Right lobe of liver (tissue), 6 donors: ENCODE results near the gene BABAM1. TPM values are rescaled to one million over a fixed set of nuclear protein-coding genes. Genes with fewer than 3 reads are reported as not detected.

Experiments used
- ATAC-seq, 4 donors: fragments of 200-7000 bp; cut with Tn5 transposase; one replicate each; pipeline ENCODE4 v1.9.1; 2020; ENCODE audit warnings: mild to moderate bottlenecking in 4 of 4, moderate library complexity in 4 of 4
- DNase-seq, 3 donors: peaks; one replicate each; pipeline ENCODE4 v3.0.0-alpha.2; 2020
- H3K27ac ChIP-seq, 3 donors: fragments of 200-600 bp; one replicate each; pipeline ENCODE4 v1.8.0; 2022
- H3K27me3 ChIP-seq, 2 donors: fragments of 200-600 bp; one replicate each; pipeline ENCODE4 v1.8.0; 2022
- H3K36me3 ChIP-seq, 4 donors: fragments of 200-600 bp; sonication (generic) in 1 of 4; one replicate each; pipeline versions ENCODE4 v1.5.1 to v1.8.0; 2017 to 2022; ENCODE audit warnings: control low read depth in 1 of 4
- H3K4me1 ChIP-seq, 4 donors: fragments of 200-600 bp; sonication (generic) in 1 of 4; one replicate each; pipeline versions ENCODE4 v1.5.1 to v1.8.0; 2017 to 2022; ENCODE audit warnings: control low read depth in 1 of 4
- H3K4me3 ChIP-seq, 3 donors: fragments of 200-600 bp; one replicate each; pipeline ENCODE4 v1.8.0; 2022
- H3K9me3 ChIP-seq, 4 donors: fragments of 200-600 bp; sonication (generic) in 1 of 4; one replicate each; pipeline versions ENCODE4 v1.5.1 to v1.8.0; 2017 to 2022; ENCODE audit warnings: control low read depth in 1 of 4
- CTCF ChIP-seq, 4 donors: fragments of 200-600 bp in 3 of 4; fragments of 450-650 bp in 1 of 4; IDR thresholded peaks; one replicate each; pipeline versions ENCODE4 v1.5.1 to v1.8.0; 2016 to 2022; ENCODE audit warnings: antibody characterized with exemption in 4 of 4, mild to moderate bottlenecking in 2 of 4
- POLR2A ChIP-seq: fragments of 450-650 bp; IDR thresholded peaks from one replicate; pipeline ENCODE4 v1.6.1; 2017; ENCODE audit warnings: antibody characterized with exemption, mild to moderate bottlenecking
- WGBS: methylation state at CpG from one replicate; pipeline ENCODE4 v1.1.6; 2018; ENCODE audit warnings: low coverage, low lambda C conversion rate; ENCODE audit not compliant: insufficient coverage; ENCODE audit errors: missing lambda C conversion rate; 5-methylcytosine and 5-hydroxymethylcytosine counted together
- intact Hi-C, 2 donors: fragments of 100-400 bp; cut with DNase I; formaldehyde crosslinking; loops; one replicate each; pipeline versions ENCODE4 v1.11.2 to v1.14.1; 2022
- total RNA-seq, 6 experiments: library from RNA; depleted of rRNA in 2 of 6; stranded (reverse); fragments of >200 nt in 2 of 6; fragmentation: NEBNext Ultra II Directional in 3 of 6; extraction: Animal tissue kit (Norgen Biotek cat#: 25700) in 3 of 6; gene quantifications; one replicate each; pipeline versions ENCODE4 v1.1.0 to v1.2.4, GENCODE V29; 2016 to 2023
- donor health status: DM: no; HTN: yes; CAD: no.
- donor health status: DM: no; HTN: no; CAD: no.
- donor health status: DM: no; HTN: no; CAD: no.
- donor health status: DM: no; HTN: yes; CAD: no.
- donor health status: DM: no; HTN: yes; CAD: no.

BABAM1 gene
- total RNA-seq, 6 experiments from 2014 or later, result 29.2 to 51.3 (median 37.9) TPM

GRCh38 chr19:17325881-17326594, 58.8 kb downstream of the BABAM1 start:
- peak; percentile 48 to 69 (median 68) for ATAC-seq
- Histone ChIP-seq H3K4me1 (peaks cover 0 to 30% (median 10%) of the 10 kb centered on the region in 4 donors), H3K4me3 (no peak overlapping the region), H3K9me3 (no peaks in the 10 kb centered on the region), H3K36me3 (no peaks in the 10 kb centered on the region), H3K27me3 (no peaks in the 10 kb centered on the region), H3K27ac (no peak overlapping the region)
- no peak for TF ChIP-seq CTCF (IDR thresholded peaks at IDR 0.05)
- no peak for TF ChIP-seq POLR2A
- DNase-seq, result peak in 1 of 3 donors; percentile 76
- WGBS, result 43% methylated on average over 13 of the region's 17 CpGs
- intact Hi-C loops, result no loop called here

GRCh38 chr19:17326595-17326966, 59.3 kb downstream of the BABAM1 start:
- no peak overlapping the region for H3K27ac ChIP-seq
- H3K9me3 ChIP-seq, result no peaks in the 10 kb centered on the region
- WGBS, result 75% methylated on average over 6 of the region's 11 CpGs
- H3K4me3 ChIP-seq, result no peak overlapping the region
- H3K36me3 ChIP-seq, result no peaks in the 10 kb centered on the region
- no peak for DNase-seq
- no peak for ATAC-seq
- peaks cover 0 to 30% (median 10%) of the 10 kb centered on the region in 4 donors for H3K4me1 ChIP-seq
- H3K27me3 ChIP-seq, result no peaks in the 10 kb centered on the region
- TF ChIP-seq POLR2A, result no peak
- no peak for TF ChIP-seq CTCF (IDR thresholded peaks at IDR 0.05)
- intact Hi-C loops, result no loop called here

- no peak for DNase-seq
- TF ChIP-seq POLR2A (no peak), CTCF (IDR thresholded peaks at IDR 0.05) (no peak)
- WGBS, result 100% methylated on average over 2 of the region's 27 CpGs
- intact Hi-C loops, result no loop called here
- Histone ChIP-seq H3K4me1 (peaks cover 0 to 30% (median 10%) of the 10 kb centered on the region in 4 donors), H3K9me3 (no peaks in the 10 kb centered on the region), H3K27ac (no peak overlapping the region), H3K4me3 (no peak overlapping the region), H3K36me3 (no peaks in the 10 kb centered on the region), H3K27me3 (no peaks in the 10 kb centered on the region)
- no peak for ATAC-seq
Measured at GRCh38 chr19:17327068-17327653, 59.9 kb downstream of the BABAM1 start.

GRCh38 chr19:17327654-17328516, 60.6 kb downstream of the BABAM1 start:
- TF ChIP-seq POLR2A (no peak), CTCF (IDR thresholded peaks at IDR 0.05) (peak in 2 of 4 donors; percentile 7 to 11)
- WGBS, result 33% methylated on average over 26 of the region's 64 CpGs
- intact Hi-C loops, result no loop called here
- Histone ChIP-seq H3K9me3 (no peaks in the 10 kb centered on the region), H3K36me3 (no peaks in the 10 kb centered on the region), H3K4me1 (peaks cover 0 to 30% (median 10%) of the 10 kb centered on the region in 4 donors), H3K27ac (no peak overlapping the region), H3K27me3 (no peaks in the 10 kb centered on the region), H3K4me3 (peak overlapping the region in 2 of 3 donors; percentile 23 to 40)
- DNase-seq (no peak), ATAC-seq (peak; percentile 38 to 66 (median 50))

Other genes starting within 250 kb of the BABAM1 start
- gene CPAMD8, start 240.6 kb upstream of the BABAM1 start, total RNA-seq, result 1 to 10 TPM in 4 of 6 experiments, under 1 TPM in 2; 0.90 to 1.8 (median 1.2) TPM
- 1 to 10 TPM; 3.7 to 8.5 (median 5.8) TPM for gene HAUS8, start 192.0 kb upstream of the BABAM1 start, total RNA-seq
- gene MYO9B, start 191.7 kb upstream of the BABAM1 start, total RNA-seq, result 10 to 100 TPM; 25.4 to 38.7 (median 36.0) TPM
- 10 to 100 TPM; 13.5 to 20.3 (median 18.6) TPM for gene USE1, start 52.1 kb upstream of the BABAM1 start, total RNA-seq
- 10 to 100 TPM; 17.8 to 64.2 (median 31.2) TPM for gene OCEL1, start 41.2 kb upstream of the BABAM1 start, total RNA-seq
- gene NR2F6, start 21.5 kb upstream of the BABAM1 start, total RNA-seq, result 100 to 1,000 TPM in 1 of 6 experiments, 10 to 100 TPM in 5; 48.5 to 105 (median 80.9) TPM
- gene USHBP1, start 2.7 kb upstream of the BABAM1 start, total RNA-seq, result 1 to 10 TPM in 5 of 6 experiments, under 1 TPM in 1; 0.81 to 3.6 (median 1.7) TPM
- gene ANKLE1, start 14.5 kb downstream of the BABAM1 start, total RNA-seq, result under 1 TPM; 0.06 to 0.65 (median 0.37) TPM
- gene ABHD8, start 36.0 kb downstream of the BABAM1 start, total RNA-seq, result 10 to 100 TPM in 5 of 6 experiments, 1 to 10 TPM in 1; 8.3 to 27.3 (median 15.8) TPM
- gene MRPL34, start 38.4 kb downstream of the BABAM1 start, total RNA-seq, result 100 to 1,000 TPM in 4 of 6 experiments, 10 to 100 TPM in 2; 63.5 to 363 (median 122) TPM
- gene DDA1, start 42.1 kb downstream of the BABAM1 start, total RNA-seq, result 10 to 100 TPM; 10.4 to 23.4 (median 14.1) TPM
- 1 to 10 TPM; 5.0 to 8.8 (median 6.6) TPM for gene ANO8, start 67.4 kb downstream of the BABAM1 start, total RNA-seq
- 10 to 100 TPM; 10.3 to 23.6 (median 13.6) TPM for gene GTPBP3, start 70.1 kb downstream of the BABAM1 start, total RNA-seq
- 10 to 100 TPM in 1 of 6 experiments, 1 to 10 TPM in 4, under 1 TPM in 1; 0.78 to 16.6 (median 4.1) TPM for gene PLVAP, start 109.9 kb downstream of the BABAM1 start, total RNA-seq
- 1 to 10 TPM in 1 of 6 experiments, under 1 TPM in 3, not detected in 2; 0.26 to 1.2 (median 0.36) TPM for gene CCDC194, start 126.8 kb downstream of the BABAM1 start, total RNA-seq
- gene BST2, start 138.2 kb downstream of the BABAM1 start, total RNA-seq, result 100 to 1,000 TPM in 3 of 6 experiments, 10 to 100 TPM in 3; 78.2 to 157 (median 96.2) TPM
- 10 to 100 TPM; 13.5 to 38.0 (median 15.8) TPM for gene MVB12A, start 152.6 kb downstream of the BABAM1 start, total RNA-seq
- under 1 TPM in 3 of 6 experiments, not detected in 3; 0.12 to 0.19 (median 0.16) TPM for gene TMEM221, start 181.2 kb downstream of the BABAM1 start, total RNA-seq
- not detected for gene NXNL1, start 193.5 kb downstream of the BABAM1 start, total RNA-seq
- gene SLC27A1, start 203.1 kb downstream of the BABAM1 start, total RNA-seq, result 10 to 100 TPM in 1 of 6 experiments, 1 to 10 TPM in 5; 5.1 to 12.3 (median 6.1) TPM
- 10 to 100 TPM; 31.7 to 60.0 (median 38.8) TPM for gene PGLS, start 244.2 kb downstream of the BABAM1 start, total RNA-seq